Stimulated activated naive CD8-positive, alpha-beta T cell treated with anti-CD3 and anti-CD28 coated beads, Interleukin-15, amount 100 ng/mL, for 72 hours (primary cell): ENCODE data around the gene PRICKLE4.

ENCODE experiments used
- ATAC-seq: fragments of 150-1000 bp; cut with Tn5 transposase; 2 replicates; pipeline ENCODE4 v1.10.0; 2021; ENCODE audit warnings: mild to moderate bottlenecking, moderate library complexity
- DNase-seq, 2 donors: peaks; one replicate each; pipeline ENCODE4 v3.0.0; 2021 to 2022
- H3K27ac Mint-ChIP-seq, 2 donors: one replicate each; pipeline ENCODE4 v1.8.0; 2022; ENCODE audit warnings: mild to moderate bottlenecking in 2 of 2, mixed read lengths in 2 of 2, moderate library complexity in 2 of 2
- H3K27me3 Mint-ChIP-seq: one replicate; pipeline ENCODE4 v1.8.0; 2022; ENCODE audit warnings: mixed read lengths
- H3K4me1 Mint-ChIP-seq: one replicate; pipeline ENCODE4 v1.8.0; 2022; ENCODE audit warnings: mild to moderate bottlenecking, mixed read lengths
- H3K4me3 Mint-ChIP-seq, 2 donors: one replicate each; pipeline ENCODE4 v1.8.0; 2022; ENCODE audit warnings: mild to moderate bottlenecking in 2 of 2, mixed read lengths in 2 of 2, moderate library complexity in 1 of 2
- H3K9me3 Mint-ChIP-seq, 2 donors: one replicate each; pipeline ENCODE4 v1.8.0; 2022; ENCODE audit warnings: mixed read lengths in 2 of 2

PRICKLE4 gene

DNA sequence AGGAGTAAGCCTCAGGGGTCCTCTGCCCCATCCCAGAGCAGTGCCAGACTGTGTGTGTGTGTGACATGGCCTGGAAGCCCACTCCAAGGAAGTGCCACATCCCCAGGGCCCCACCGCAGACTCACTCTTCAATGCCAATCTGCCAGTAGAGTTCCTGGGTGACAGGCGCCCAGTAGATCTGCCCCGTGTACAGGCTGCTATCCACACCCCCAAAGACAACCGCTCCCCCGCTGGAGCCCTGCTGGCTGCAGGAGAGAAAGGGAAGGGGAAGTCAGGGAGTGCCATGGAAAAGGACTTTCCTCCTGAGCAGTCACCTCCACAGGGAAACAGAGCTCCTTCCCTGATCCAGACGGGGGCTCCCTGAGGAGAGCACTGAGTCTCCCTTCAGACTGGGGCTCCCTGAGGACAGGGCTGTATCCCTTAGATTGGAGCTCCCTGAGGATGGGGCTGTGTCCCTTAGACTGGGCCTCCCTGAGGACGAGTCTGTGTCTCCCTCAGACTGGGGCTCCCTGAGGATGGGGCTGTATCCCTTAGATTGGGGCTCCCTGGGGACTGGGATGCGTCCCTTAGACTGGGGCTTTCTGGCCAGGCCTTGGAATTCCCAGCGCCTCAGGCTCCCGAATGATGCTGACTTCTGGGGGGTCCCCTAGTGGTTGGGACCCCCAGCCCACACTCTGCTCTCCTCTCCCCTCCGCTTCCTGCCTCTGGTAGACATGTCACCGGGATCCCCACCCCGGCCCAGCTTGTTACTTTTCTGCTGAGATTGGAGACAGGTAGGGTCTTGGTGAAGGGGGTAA lies 40.0 kb upstream of the PRICKLE4 start:
- H3K9me3 Mint-ChIP-seq = no peaks in the 10 kb centered on the region

DNA sequence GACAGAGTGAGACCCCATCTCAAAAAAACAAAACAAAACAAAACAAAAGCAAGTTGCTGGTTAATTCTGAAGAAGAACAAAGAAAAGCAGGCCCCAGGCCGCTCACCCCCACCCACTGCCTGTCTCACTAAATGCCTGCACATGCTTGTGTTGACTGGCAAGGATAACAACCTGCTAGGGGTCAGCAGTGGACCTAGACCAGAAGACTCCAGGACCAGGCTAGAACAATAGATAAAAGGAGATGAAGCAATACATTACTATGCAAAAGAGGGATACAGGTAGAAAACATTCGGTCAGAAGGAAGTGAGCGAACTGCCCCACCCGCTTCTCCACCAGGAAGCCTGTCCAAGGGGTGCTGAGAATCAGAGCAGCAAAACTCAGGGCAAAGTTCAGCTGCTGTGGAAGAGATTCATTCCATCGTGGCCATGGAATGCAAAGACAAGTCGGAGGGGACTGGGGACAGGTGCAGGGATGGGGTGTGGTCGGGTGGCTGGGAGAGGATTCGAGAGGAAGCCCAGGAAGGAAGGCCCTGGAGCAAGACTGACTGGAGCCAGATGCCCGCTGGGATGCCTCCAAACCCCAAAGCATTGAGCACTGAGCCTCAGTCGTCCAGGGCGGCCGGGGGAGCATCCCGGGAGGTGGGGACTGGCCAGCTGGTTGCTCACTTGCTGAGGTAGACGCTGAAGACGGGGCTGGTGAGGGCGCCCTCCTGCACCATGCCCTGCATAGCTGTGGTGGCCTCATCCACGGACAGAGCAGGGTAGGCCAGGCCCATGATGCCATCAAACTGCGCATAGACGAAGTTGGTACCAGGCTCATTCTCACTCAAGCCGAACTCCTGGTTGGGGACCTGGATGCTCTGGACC lies 38.7 kb upstream of the PRICKLE4 start:
- H3K27ac Mint-ChIP-seq = no peak overlapping the region
- H3K27me3 Mint-ChIP-seq = no peaks in the 10 kb centered on the region
- no peak for ATAC-seq
- no peaks in the 10 kb centered on the region for H3K4me1 Mint-ChIP-seq
- no peak overlapping the region for H3K4me3 Mint-ChIP-seq
- DNase-seq = no peak
- H3K9me3 Mint-ChIP-seq = no peaks in the 10 kb centered on the region

More for the DNA sequence above, 40.0 kb upstream of the PRICKLE4 start:
- peaks cover 9% of the 10 kb centered on the region for H3K4me1 Mint-ChIP-seq
- DNase-seq (no peak), ATAC-seq (no peak)
- H3K27ac Mint-ChIP-seq = peak overlapping the region in 1 of 2 donors; percentile 79
- no peaks in the 10 kb centered on the region for H3K27me3 Mint-ChIP-seq
- no peak overlapping the region for H3K4me3 Mint-ChIP-seq

DNA sequence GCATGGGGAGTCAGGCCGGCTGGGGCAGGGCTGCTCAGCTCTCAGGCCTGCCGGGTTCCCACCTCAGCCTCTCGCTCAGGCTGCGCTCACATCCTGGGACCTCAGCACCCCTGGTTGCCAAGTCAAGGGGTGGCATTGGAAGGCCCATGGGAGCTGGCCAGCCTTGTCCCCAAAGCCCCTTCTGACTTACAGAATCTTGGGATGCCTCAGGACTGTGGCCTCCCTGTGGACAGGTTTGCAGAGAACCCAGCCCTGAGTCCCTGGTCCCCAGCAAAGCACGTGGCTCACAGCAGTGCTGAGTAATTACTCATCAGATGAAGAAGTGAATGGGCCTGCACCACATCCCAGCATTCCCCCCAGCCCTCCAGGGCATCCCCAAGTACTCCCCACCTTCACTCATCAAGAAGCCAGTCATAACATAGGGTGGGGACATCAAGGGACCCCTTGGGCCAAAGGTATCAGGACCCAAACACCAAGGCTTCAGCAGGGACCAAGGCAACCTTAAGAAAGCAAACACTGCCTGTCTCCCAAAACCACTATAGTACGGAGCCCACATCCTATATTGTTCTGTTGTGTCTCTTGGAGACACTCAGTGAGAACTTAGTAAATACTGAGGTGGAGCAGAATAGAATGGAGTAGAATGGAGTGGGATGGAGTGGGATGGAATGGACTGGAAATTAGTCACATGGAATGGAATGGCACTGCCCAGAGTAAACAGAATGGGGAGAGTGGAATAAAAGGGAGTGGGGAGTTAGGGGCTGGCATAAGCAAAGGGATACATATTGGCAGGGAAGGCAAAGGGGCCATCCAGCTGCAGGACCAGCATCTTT lies 37.0 kb upstream of the PRICKLE4 start:
- no peak for ATAC-seq
- Mint-ChIP-seq H3K9me3 (no peaks in the 10 kb centered on the region), H3K4me3 (no peak overlapping the region), H3K27ac (peak overlapping the region in 1 of 2 donors; percentile 22), H3K4me1 (no peaks in the 10 kb centered on the region), H3K27me3 (no peaks in the 10 kb centered on the region)
- no peak for DNase-seq

DNA sequence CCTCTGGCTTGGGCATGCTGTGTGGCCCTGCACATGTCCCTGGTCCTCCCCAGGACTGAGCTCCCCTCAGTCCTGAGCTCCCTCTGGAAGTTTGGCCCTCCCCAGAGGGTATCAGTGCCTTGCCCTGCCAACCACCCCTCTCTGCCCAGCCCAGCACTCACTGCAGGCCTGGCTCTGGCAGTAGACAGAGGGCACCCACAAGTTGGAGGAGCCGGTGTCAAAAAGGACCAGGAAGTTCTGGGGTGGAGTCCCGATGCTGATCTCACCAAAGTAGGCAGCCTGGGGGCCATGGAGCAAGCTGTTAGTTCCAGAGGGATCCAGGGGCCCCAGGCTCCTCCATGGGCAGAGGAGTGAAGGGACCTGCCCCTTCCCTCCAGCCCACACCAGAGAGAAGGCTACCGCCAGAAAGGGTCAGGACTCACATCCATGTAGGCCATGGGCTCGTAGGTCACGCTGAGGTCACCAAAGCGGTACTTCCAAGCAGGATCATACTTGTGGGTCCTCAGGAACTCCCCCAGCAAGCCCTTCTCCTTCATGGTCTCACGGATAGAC lies 36.3 kb upstream of the PRICKLE4 start:
- Mint-ChIP-seq H3K27me3 (no peaks in the 10 kb centered on the region), H3K4me1 (no peaks in the 10 kb centered on the region)

DNA sequence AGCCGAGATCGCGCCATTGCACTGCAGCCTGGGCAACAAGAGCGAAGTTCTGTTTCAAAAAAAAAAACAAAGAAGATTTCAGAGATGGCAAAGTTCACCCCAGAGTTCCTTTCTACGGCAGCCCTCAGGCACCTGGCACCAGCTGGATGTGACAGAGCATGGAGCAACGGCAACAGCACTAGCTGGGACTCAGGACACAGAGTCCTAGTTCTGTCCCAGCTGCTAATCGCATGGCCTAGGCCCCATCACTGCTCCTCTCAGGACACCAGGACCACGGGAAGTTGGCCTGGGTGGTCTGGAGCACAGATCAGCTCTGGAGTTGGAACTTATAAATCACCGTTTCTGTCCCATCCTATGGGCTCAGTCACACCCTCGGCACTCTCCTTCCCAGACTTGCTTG lies 34.5 kb upstream of the PRICKLE4 start:
- Mint-ChIP-seq H3K9me3 (no peaks in the 10 kb centered on the region), H3K27me3 (no peaks in the 10 kb centered on the region), H3K4me1 (no peaks in the 10 kb centered on the region), H3K27ac (no peak overlapping the region), H3K4me3 (no peak overlapping the region)
- DNase-seq (no peak), ATAC-seq (no peak)

More for the DNA sequence above, 36.3 kb upstream of the PRICKLE4 start:
- H3K27ac Mint-ChIP-seq = no peak overlapping the region
- H3K9me3 Mint-ChIP-seq = no peaks in the 10 kb centered on the region
- H3K4me3 Mint-ChIP-seq = no peak overlapping the region
- ATAC-seq (no peak), DNase-seq (no peak)

DNA sequence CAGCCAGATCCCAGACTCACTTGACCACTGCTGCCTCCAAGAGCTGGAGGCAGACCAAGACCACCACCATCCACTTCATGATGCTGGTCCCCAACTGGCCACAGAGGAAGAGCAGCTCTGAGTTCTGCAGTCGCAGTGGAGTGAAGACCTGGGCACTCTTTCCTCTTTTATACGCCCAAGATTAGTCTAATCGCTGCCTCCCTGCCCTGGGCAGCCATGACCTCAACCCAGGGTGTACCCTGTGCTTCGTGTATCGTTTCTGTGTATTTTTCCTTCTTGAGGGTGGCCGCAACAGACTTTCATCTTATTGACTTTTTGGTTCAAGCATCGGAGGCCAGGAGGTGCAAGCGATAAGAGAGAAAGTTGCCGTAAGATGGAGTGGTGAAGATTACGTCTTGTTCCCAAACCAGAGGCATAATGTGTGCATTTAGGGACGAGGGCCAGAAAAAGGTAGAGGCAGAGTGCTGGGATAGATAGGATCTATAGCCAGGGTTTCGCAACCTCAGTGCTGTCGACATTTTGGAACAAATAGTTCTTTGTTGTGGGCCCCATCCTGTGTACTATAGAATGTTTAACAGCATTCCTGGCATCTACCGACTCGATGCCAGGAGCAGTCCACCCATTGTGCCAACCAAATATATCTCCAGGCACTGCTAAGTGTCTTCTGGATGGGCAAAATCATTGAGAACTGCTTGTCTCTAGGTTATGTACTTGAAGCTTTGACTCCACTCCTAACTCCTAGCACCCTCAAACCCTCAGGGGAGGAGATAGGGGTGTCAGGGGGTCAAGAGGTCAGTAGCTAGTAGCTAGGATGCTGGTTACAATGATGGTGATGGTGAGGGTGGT lies 33.1 kb upstream of the PRICKLE4 start, which contains the start of gene PGC:
Gene PGC (minus strand): TSS at position 142 of the 846 bp plus-strand sequence. CDS start 63 bp downstream, at position 79.
- no peak for DNase-seq
- no peak within 1 kb of the TSS for H3K4me3 Mint-ChIP-seq
- ATAC-seq = no peak
- no peaks in the 10 kb centered on the region for H3K4me1 Mint-ChIP-seq
- no peaks in the 10 kb centered on the region for H3K27me3 Mint-ChIP-seq
- H3K27ac Mint-ChIP-seq = no peak within 1 kb of the TSS
- no peaks in the 10 kb centered on the region for H3K9me3 Mint-ChIP-seq

DNA sequence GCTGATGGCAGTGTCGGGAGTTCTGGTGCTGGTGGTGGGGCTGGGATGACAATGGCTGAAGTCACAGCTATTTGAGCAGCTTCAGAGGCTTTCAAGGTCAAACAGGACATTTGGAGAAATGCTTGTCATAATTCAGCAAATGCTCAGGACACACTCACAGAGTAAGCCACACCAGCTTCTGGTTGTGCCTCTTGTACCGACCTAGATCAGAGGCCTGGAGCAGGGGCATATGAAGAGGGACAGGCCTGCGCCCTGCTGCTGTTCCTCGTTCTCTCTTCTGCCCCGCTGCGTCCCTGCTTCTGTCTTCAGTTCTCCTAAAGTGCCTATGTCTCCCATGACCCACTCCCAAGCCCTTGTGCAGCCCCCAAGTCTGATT lies 32.5 kb upstream of the PRICKLE4 start:
- Mint-ChIP-seq H3K27me3 (peaks cover under 1% of the 10 kb centered on the region), H3K4me1 (no peaks in the 10 kb centered on the region), H3K9me3 (no peaks in the 10 kb centered on the region), H3K4me3 (no peak overlapping the region), H3K27ac (no peak overlapping the region)
- no peak for ATAC-seq
- DNase-seq = no peak

DNA sequence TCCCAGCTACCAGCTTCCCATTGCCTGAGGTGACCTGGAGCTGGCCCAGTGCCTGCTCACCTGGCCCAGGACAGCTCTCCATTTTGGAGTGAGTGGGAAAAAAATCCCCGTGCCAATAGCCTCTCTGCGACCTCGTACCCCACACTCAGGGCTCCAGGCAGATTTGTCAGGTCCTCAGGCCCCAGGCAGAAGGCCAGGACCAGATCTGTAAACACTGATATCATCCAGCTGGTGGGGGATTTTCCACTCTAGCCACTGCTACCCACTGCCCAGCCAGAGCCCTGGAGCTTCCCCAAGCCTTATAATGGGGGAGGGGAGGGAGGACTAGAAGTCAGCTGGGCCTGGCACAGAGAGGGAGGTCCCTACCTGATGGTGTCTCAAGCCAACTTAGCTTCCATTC lies 32.0 kb upstream of the PRICKLE4 start:
- Mint-ChIP-seq H3K27me3 (peaks cover 5% of the 10 kb centered on the region), H3K4me3 (no peak overlapping the region), H3K4me1 (no peaks in the 10 kb centered on the region), H3K9me3 (no peaks in the 10 kb centered on the region), H3K27ac (no peak overlapping the region)
- DNase-seq (no peak), ATAC-seq (no peak)

DNA sequence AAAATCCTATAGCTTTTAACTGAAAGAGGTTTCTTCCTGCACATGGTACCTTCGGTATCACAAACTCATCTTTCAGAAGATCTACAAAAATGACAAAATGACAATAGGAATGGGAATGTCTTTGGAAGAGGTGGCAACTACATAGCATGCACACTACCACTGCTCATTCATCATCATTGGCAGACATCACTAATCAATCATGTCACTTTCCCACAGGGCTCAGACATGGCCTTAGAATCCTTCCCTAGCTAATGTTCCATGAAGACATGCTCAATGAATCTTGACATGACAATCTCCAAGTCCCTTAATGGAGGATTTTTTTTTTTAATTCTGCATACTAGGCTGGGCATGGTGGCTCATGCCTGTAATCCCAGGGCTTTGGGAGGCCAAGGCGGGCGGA lies 30.2 kb upstream of the PRICKLE4 start:
- DNase-seq (no peak), ATAC-seq (no peak)
- Mint-ChIP-seq H3K27ac (no peak overlapping the region), H3K4me3 (no peak overlapping the region), H3K9me3 (no peaks in the 10 kb centered on the region), H3K4me1 (no peaks in the 10 kb centered on the region), H3K27me3 (peaks cover 13% of the 10 kb centered on the region)

DNA sequence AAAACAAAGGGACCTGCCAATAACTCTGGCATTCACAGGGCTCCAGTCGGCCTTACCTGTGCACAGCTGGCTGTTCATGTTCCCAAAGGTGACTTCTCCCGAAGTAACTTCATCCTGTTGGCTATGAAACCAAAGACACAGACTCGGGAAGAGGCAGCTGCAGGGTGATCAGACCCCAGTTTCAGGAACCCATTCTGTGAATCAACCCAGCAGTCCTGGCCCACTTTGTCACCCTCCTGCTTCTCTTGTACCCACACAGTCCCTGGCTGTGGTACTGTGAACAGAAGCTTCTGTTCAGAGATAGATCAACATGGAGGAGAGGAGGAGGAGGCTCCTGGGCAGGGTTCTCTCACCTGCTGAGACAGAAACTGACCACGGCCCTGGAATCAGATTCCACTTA lies 24.7 kb upstream of the PRICKLE4 start:
- ATAC-seq (no peak), DNase-seq (no peak)
- H3K27me3 Mint-ChIP-seq = peaks cover 13% of the 10 kb centered on the region
- H3K4me3 Mint-ChIP-seq = no peak overlapping the region
- H3K9me3 Mint-ChIP-seq = no peaks in the 10 kb centered on the region
- H3K27ac Mint-ChIP-seq = no peak overlapping the region
- peaks cover 11% of the 10 kb centered on the region for H3K4me1 Mint-ChIP-seq

DNA sequence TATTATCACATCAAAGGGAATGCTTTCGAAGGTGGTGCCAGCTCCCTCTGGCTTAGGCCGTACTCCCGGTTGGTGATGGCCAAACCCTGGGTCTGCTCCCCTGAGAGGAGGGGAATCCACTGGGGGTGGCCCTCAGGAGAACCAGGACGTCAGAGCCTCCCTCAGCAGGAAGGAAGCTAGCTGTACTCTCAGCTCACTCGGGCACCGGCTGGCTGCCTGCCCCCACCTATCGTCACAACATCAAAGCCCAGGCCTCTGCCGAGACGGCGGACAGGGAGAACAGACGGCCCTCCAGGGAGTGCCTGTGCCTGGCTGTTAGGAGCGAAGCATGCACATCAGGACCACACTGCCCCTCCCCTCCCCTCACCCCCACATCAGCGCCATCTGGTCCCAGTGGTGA lies 24.2 kb upstream of the PRICKLE4 start:
- ATAC-seq (peak; percentile 59), DNase-seq (no peak)
- peaks cover 11% of the 10 kb centered on the region for H3K4me1 Mint-ChIP-seq
- no peaks in the 10 kb centered on the region for H3K9me3 Mint-ChIP-seq
- no peak overlapping the region for H3K27ac Mint-ChIP-seq
- no peak overlapping the region for H3K4me3 Mint-ChIP-seq
- H3K27me3 Mint-ChIP-seq = peaks cover 13% of the 10 kb centered on the region

DNA sequence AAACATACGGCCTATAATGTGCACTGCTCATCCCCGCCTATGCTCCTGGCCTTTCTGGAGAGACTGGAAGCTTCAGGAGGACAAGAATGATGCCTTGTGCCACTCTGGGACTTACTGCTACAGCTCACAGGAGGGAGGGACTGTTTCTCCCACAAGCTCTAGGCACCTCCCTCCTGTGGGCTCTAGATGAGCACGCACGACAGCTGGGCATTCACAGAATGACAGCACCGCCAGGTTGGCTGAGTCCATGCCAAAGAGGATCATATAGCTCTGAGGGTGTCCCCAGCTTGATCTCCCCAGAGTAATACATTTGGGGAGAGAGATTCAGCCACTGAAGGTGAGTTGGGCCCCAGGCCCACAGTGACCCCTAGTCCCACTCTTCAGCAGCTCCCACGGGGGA lies 23.3 kb upstream of the PRICKLE4 start:
- H3K27me3 Mint-ChIP-seq = peaks cover 13% of the 10 kb centered on the region
- no peak for ATAC-seq
- no peak for DNase-seq
- no peaks in the 10 kb centered on the region for H3K9me3 Mint-ChIP-seq
- H3K4me3 Mint-ChIP-seq = no peak overlapping the region
- H3K4me1 Mint-ChIP-seq = peaks cover 11% of the 10 kb centered on the region
- H3K27ac Mint-ChIP-seq = no peak overlapping the region

DNA sequence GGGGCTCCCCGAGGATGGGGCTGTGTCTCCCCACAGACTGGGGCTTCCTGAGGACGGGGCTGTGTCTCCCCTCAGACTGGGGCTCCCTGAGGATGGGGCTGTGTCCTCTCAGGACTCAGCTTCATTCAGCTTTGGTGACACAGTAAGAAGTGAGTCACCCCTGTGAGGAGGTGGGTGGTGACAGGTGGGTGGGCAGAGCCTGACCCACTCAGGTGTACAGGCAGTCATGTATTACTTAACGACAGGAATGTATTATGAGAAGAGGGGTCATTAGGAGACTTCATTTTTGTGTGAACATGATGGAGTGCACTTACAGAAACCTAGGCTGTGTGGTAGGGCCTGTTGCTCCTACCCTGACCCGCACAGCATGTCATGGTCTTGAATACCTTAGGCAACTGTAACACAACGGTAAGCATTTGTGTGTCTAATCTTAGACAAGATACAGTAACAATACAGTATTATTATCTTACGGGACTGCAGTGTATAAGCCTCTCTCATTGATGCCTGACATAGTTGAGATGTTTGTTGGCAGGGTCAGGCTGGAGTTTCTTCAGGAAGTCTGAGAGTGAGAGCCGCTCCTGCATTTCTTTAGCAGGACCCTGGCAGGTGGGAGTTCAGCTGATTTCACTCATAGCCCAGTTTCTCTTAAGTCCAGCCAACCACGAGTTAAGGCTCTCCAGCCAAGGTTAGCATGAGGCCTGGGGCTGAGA lies 22.5 kb upstream of the PRICKLE4 start:
- no peak for DNase-seq
- peaks cover 13% of the 10 kb centered on the region for H3K27me3 Mint-ChIP-seq
- H3K4me1 Mint-ChIP-seq = peaks cover 11% of the 10 kb centered on the region
- peak overlapping the region in 1 of 2 donors; percentile 20 for H3K27ac Mint-ChIP-seq
- H3K9me3 Mint-ChIP-seq = no peaks in the 10 kb centered on the region
- H3K4me3 Mint-ChIP-seq = no peak overlapping the region
- ATAC-seq = no peak

DNA sequence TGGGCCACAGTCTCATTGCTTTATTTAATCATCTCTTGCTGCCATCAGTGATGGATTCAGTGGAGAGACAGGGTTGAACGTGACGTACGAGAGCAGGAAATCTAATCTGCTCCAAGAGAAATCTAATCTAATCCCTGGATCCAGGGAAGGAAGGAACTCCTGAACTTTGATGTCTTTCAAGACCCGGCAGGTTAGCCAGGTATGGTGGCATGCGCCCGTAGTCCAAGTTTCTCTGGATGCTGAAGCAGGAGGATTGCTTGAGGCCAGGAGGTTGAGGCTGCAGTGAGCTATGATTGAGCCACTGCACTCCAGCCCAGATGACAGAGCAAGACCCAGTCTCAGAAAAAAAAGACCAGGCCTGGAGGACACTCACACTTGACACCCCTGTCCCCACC lies 21.9 kb upstream of the PRICKLE4 start:
- no peaks in the 10 kb centered on the region for H3K9me3 Mint-ChIP-seq
- no peak overlapping the region for H3K4me3 Mint-ChIP-seq
- H3K27me3 Mint-ChIP-seq = peaks cover 7% of the 10 kb centered on the region
- peaks cover 11% of the 10 kb centered on the region for H3K4me1 Mint-ChIP-seq
- no peak for ATAC-seq
- no peak for DNase-seq
- H3K27ac Mint-ChIP-seq = no peak overlapping the region
